ENCODE measurements around the gene TOMM20. TPM values are rescaled to one million over a fixed set of nuclear protein-coding genes. Genes with fewer than 3 reads are reported as not detected.

TOMM20 gene
- total RNA-seq, 1 donor, result 96.5 TPM

DNA sequence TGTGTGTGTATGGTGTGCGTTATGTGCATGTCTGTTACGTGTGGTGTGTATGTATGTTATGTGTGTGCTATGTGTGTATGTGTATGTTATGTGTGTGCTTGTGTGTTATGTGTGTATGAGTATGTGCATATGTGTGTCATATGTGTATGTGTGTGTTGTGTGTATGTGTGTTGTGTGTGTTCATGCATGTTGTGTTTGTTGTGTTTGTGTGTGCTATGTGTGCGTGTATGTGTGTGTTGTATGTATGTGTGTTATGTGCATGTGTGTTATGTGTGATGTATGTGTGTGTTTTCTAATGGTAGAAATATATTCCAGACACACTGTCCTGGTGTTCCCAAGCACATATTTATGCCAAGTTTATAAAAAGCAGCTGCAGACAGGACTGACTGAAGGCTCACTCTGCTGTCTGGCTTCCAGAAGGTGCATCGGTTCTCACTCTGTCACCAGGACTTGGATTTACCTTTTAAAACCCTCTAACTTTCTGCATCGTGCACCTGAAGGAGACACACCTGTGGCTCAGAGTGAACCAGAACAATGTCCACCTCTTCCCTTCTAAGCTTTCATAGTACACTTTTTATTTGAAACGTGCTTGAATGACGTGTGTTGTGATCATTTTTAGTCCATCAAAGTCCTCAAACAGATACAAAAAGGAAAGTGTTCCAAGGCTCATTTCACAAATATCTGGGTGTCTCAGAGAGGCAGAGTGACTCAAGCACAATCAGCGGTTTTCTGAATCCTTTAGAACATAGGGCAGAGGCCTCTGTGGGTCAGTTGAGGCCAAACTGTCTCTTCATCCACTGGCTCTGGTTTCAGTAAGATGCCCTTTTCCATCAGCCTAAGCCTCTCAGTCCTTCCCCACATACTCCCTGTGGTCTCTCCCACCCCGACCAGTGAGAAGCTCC is 49.9 kb downstream of the TOMM20 start:
- DNase-seq (ENCODE audit: low read depth), result peak; percentile 27
- no peak overlapping the region for H3K4me3 ChIP-seq (ENCODE audit: low read depth, low read length)
- TF ChIP-seq, protein P1, sequence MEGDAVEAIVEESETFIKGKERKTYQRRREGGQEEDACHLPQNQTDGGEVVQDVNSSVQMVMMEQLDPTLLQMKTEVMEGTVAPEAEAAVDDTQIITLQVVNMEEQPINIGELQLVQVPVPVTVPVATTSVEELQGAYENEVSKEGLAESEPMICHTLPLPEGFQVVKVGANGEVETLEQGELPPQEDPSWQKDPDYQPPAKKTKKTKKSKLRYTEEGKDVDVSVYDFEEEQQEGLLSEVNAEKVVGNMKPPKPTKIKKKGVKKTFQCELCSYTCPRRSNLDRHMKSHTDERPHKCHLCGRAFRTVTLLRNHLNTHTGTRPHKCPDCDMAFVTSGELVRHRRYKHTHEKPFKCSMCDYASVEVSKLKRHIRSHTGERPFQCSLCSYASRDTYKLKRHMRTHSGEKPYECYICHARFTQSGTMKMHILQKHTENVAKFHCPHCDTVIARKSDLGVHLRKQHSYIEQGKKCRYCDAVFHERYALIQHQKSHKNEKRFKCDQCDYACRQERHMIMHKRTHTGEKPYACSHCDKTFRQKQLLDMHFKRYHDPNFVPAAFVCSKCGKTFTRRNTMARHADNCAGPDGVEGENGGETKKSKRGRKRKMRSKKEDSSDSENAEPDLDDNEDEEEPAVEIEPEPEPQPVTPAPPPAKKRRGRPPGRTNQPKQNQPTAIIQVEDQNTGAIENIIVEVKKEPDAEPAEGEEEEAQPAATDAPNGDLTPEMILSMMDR (IDR thresholded peaks at IDR 0.05; ENCODE audit: insufficient read depth, low read length), result no peak

DNA sequence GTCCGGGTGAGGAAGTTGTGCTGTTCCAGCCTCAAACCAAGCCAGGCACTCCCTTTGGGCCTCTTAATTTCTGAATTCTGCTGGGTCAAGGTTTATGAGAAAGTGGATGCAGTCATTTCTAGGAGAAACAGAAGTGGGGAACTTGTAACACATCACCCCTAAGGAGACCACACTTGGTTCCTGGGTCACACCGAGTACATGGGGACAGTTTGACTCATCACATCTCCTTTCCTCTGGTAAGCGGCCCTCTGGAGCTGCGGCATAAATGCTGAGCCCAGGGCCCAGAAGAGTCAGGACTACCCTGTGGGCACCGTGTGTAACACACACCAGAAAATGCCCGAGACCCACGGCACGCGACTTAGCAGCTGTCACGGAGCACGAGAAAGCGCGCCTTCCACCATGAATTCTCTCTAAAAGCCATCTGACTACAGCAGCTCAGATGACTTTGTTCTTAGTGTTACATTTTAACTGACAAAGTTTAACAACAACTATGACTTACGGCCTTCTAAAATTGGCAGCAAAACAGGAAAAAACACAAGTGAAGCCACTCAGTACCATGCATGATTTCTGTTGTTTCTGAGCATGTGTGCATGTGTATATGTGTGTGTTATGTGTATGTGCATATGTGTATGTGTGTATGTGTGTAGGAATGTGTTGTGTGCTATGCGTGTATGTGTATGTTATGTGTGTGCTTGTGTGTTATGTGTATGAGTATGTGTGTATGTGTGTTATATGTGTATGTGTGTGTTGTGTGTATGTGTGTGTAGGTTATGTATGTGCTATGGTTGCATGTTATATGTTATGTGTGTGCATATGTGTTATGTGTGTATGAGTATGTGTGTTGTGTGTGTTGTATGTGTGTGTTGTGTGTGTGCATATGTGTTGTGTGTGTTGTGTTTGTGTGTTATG is 50.8 kb downstream of the TOMM20 start:
- DNase-seq (ENCODE audit: low read depth), result no peak
- H3K4me3 ChIP-seq (ENCODE audit: low read depth, low read length), result no peak overlapping the region
- TF ChIP-seq, protein P1 (IDR thresholded peaks at IDR 0.05; ENCODE audit: insufficient read depth, low read length), result no peak

DNA sequence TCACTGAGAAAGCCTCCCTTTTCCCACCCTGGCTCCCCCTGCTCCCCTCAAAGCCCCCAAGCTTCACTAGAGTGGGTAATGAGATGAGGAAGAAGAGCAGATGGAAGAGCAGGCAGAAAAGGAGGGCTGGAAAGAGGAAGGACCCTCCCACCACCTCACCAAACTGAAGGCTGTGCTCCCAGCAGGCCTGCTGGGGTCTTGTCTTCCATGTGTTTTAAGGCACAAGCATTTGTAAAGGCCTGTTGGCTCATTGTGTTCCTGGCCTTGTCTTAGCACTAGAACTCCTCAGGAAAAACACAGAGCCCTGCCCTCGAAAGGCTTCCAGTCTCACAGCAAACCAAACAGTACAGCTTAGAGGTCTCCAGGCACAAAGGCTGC is 51.5 kb downstream of the TOMM20 start:
- no peak overlapping the region for H3K4me3 ChIP-seq (ENCODE audit: low read depth, low read length)
- DNase-seq (ENCODE audit: low read depth), result no peak
- TF ChIP-seq, protein P1 (IDR thresholded peaks at IDR 0.05; ENCODE audit: insufficient read depth, low read length), result no peak

DNA sequence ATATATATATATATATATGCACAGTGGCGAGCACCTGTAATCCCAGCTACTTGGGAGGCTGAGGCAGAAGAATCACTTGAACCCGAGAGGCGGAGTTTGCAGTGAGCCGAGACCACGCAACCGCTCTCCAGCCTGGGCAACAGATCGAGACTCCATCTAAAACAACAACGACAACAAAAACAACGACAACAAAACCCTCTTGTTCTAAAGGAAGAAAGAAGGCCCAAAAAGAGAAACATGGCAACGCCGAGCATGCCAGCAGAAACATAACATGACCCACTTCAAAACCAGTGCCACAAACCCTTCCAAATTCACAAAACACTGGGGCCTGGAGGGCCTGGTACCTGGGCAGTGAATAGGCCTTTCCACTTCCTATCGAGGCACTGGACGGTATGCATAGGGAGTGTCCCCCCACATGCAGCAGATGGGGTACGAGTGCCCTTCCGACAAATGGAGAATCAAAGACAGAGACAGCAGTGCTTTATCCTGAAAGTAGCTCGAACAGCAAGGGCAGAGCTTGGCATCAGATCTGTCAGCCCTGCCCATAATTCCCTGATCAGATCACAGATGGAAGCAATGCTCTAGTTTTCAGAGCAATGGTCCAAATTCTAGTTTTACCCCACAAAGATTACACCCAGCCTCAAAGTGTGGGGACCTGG is 52.0 kb downstream of the TOMM20 start:
- no peak for DNase-seq (ENCODE audit: low read depth)
- TF ChIP-seq, protein P1 (IDR thresholded peaks at IDR 0.05; ENCODE audit: insufficient read depth, low read length), result no peak
- H3K4me3 ChIP-seq (ENCODE audit: low read depth, low read length), result no peak overlapping the region

DNA sequence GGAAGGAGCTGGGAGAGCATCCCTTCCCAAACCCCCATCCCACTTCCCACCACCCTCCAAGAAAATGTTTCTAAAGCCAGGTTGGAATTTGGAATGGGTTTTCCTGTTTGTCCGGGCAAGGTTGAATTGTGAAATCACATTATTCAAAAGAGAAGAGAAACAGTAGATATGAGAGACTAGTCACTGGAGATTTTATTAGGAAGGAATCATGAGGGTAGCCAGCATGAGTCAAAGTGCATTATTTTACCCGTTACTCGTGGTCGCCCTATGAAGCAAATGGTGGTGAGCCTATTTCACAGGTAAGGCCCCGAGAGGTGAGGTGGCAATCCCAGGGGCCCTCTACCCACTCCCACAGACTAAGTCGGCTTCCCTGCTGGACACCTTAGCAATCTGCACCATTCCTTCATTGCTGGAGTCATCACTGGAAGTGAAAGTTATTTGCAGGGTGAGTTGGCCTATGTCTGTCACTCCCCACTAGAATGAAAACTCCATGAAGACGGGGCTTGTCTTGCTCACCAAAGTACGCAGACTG is 52.8 kb downstream of the TOMM20 start:
- TF ChIP-seq, protein P1 (IDR thresholded peaks at IDR 0.05; ENCODE audit: insufficient read depth, low read length), result peak; percentile 26
- H3K4me3 ChIP-seq (ENCODE audit: low read depth, low read length), result no peak overlapping the region
- DNase-seq (ENCODE audit: low read depth), result peak; percentile 81
